Mesenchymal stem cell (in vitro differentiated cells and primary cell): Measurements from ENCODE around the gene ANKS1B.

Experiments
- DNase-seq: peaks from one replicate; pipeline ENCODE4 v3.0.0-alpha.2; 2013
- H2AFZ ChIP-seq: one replicate; pipeline ENCODE4 v1.6.1; 2013; ENCODE audit warnings: low read depth, mild to moderate bottlenecking, control low read depth, inconsistent platforms, low read length, moderate library complexity
- H2AK5ac ChIP-seq: 2 replicates; pipeline ENCODE4 v1.6.1; 2013; ENCODE audit warnings: low read length, moderate library complexity, mild to moderate bottlenecking, inconsistent platforms; ENCODE audit not compliant: severe bottlenecking
- H2BK120ac ChIP-seq: one replicate; pipeline ENCODE4 v1.6.1; 2013; ENCODE audit warnings: low read depth, mild to moderate bottlenecking, inconsistent platforms, low read length, moderate library complexity
- H2BK12ac ChIP-seq, 2 experiments: one replicate each; pipeline ENCODE4 v1.6.1; 2013; ENCODE audit warnings: inconsistent platforms in 2 of 2, low read length in 2 of 2, mild to moderate bottlenecking in 2 of 2, moderate library complexity in 2 of 2, control low read depth in 1 of 2
- H2BK15ac ChIP-seq: one replicate; pipeline ENCODE4 v1.6.1; 2013; ENCODE audit warnings: mild to moderate bottlenecking, low read depth, inconsistent platforms; ENCODE audit not compliant: poor library complexity, severe bottlenecking
- H2BK5ac ChIP-seq: 2 replicates; pipeline ENCODE4 v1.6.1; 2013; ENCODE audit warnings: low read depth, mild to moderate bottlenecking, low read length, control low read depth, inconsistent platforms; ENCODE audit not compliant: poor library complexity, severe bottlenecking
- H3K14ac ChIP-seq, 2 experiments: one replicate each; pipeline ENCODE4 v1.6.1; 2013; ENCODE audit warnings: inconsistent platforms in 2 of 2, low read length in 2 of 2, control low read depth in 1 of 2, mild to moderate bottlenecking in 1 of 2, moderate library complexity in 1 of 2
- H3K18ac ChIP-seq, 2 experiments: one replicate each; pipeline ENCODE4 v1.6.1; 2013; ENCODE audit warnings: inconsistent platforms in 2 of 2, low read length in 2 of 2, control low read depth in 1 of 2, low read depth in 1 of 2, mild to moderate bottlenecking in 1 of 2
- H3K23ac ChIP-seq, 2 experiments: one replicate each; pipeline ENCODE4 v1.6.1; 2013; ENCODE audit warnings: inconsistent platforms in 2 of 2, low read length in 2 of 2, mild to moderate bottlenecking in 2 of 2, moderate library complexity in 2 of 2, control low read depth in 1 of 2
- H3K27ac ChIP-seq: 2 replicates; pipeline ENCODE4 v1.5.1; 2013; ENCODE audit warnings: mild to moderate bottlenecking, moderate library complexity, low read length, control low read depth, inconsistent platforms; ENCODE audit not compliant: poor library complexity, severe bottlenecking
- H3K27me3 ChIP-seq, 2 experiments: 2 replicates each; pipeline versions ENCODE4 v1.6.1 to v1.7.0; 2013; ENCODE audit warnings: low read length in 2 of 2, mild to moderate bottlenecking in 2 of 2, moderate library complexity in 2 of 2, control low read depth in 1 of 2, inconsistent platforms in 1 of 2; ENCODE audit not compliant: control insufficient read depth in 1 of 2, insufficient read depth in 1 of 2
- H3K36me3 ChIP-seq, 2 experiments: 2 replicates each; pipeline versions ENCODE4 v1.6.1 to v1.7.0; 2013; ENCODE audit warnings: low read length in 2 of 2, control low read depth in 1 of 2, inconsistent platforms in 1 of 2, low read depth in 1 of 2, mild to moderate bottlenecking in 1 of 2; ENCODE audit not compliant: insufficient read depth in 2 of 2, control insufficient read depth in 1 of 2
- H3K4ac ChIP-seq, 2 experiments: one replicate each; pipeline ENCODE4 v1.6.1; 2013; ENCODE audit warnings: inconsistent platforms in 2 of 2, low read length in 2 of 2, mild to moderate bottlenecking in 2 of 2, moderate library complexity in 2 of 2, control low read depth in 1 of 2, low read depth in 1 of 2
- H3K4me1 ChIP-seq: 2 replicates; pipeline ENCODE4 v1.6.1; 2013; ENCODE audit warnings: low read depth, low read length, control low read depth; ENCODE audit not compliant: control insufficient read depth, insufficient read depth
- H3K4me2 ChIP-seq: 2 replicates; pipeline ENCODE4 v1.6.1; 2013; ENCODE audit warnings: low read length, mild to moderate bottlenecking, inconsistent platforms; ENCODE audit not compliant: poor library complexity, severe bottlenecking
- H3K4me3 ChIP-seq, 2 experiments: 2 replicates each; pipeline versions ENCODE4 v1.5.1 to v1.7.0; 2013; ENCODE audit warnings: low read length in 2 of 2, mild to moderate bottlenecking in 2 of 2, control low read depth in 1 of 2, low read depth in 1 of 2; ENCODE audit not compliant: insufficient read depth in 1 of 2
- H3K79me1 ChIP-seq: replicated peaks from 2 replicates; pipeline ENCODE4 v1.6.1; 2013; ENCODE audit warnings: mild to moderate bottlenecking, control low read depth, low read length, inconsistent platforms; ENCODE audit not compliant: poor library complexity, severe bottlenecking
- H3K9ac ChIP-seq: 2 replicates; pipeline ENCODE4 v1.7.0; 2013; ENCODE audit warnings: mild to moderate bottlenecking, low read length, moderate library complexity
- H3K9me3 ChIP-seq: 2 replicates; pipeline ENCODE4 v1.7.0; 2013; ENCODE audit warnings: mild to moderate bottlenecking, low read length; ENCODE audit not compliant: control insufficient read depth
- H4K8ac ChIP-seq: one replicate; pipeline ENCODE4 v1.6.1; 2013; ENCODE audit warnings: inconsistent platforms, mild to moderate bottlenecking, low read length, moderate library complexity
- H4K91ac ChIP-seq: one replicate; pipeline ENCODE4 v1.6.1; 2013; ENCODE audit warnings: mild to moderate bottlenecking, low read length, inconsistent platforms
- WGBS: methylation state at CpG from one replicate; pipeline ENCODE4 v1.1.7; 2013; ENCODE audit warnings: mixed read lengths; 5-methylcytosine and 5-hydroxymethylcytosine counted together

The ANKS1B gene

GRCh38 chr12:99374023-99374422 lies 610.7 kb downstream of the ANKS1B start:
- Histone ChIP-seq H3K23ac (no peak overlapping the region), H2AFZ (no peak overlapping the region), H3K18ac (no peak overlapping the region), H3K4me2 (no peak overlapping the region), H2BK12ac (no peak overlapping the region), H3K36me3 (no peaks in the 10 kb centered on the region), H3K27me3 (no peaks in the 10 kb centered on the region), H3K27ac (no peak overlapping the region), H2BK15ac (no peak overlapping the region), H3K9me3 (no peaks in the 10 kb centered on the region), H3K4me3 (no peak overlapping the region), H2AK5ac (no peak overlapping the region), H4K8ac (no peak overlapping the region), H3K4ac (no peak overlapping the region), H4K91ac (no peak overlapping the region), H2BK5ac (no peak overlapping the region), H2BK120ac (no peak overlapping the region), H3K9ac (no peak overlapping the region), H3K4me1 (no peaks in the 10 kb centered on the region), H3K79me1 (no peaks in the 10 kb centered on the region), H3K14ac (no peak overlapping the region)
- WGBS = 86% methylated on average over 1 of the region's 1 CpG
- DNase-seq = no peak

- H3K9ac ChIP-seq = no peak overlapping the region
- no peak overlapping the region for H2AK5ac ChIP-seq
- WGBS = 95% methylated on average over 2 of the region's 3 CpGs
- H3K4me1 ChIP-seq = no peaks in the 10 kb centered on the region
- H3K4ac ChIP-seq = no peak overlapping the region
- H2BK120ac ChIP-seq = no peak overlapping the region
- H3K27ac ChIP-seq = no peak overlapping the region
- H3K4me3 ChIP-seq = no peak overlapping the region
- H3K27me3 ChIP-seq = no peaks in the 10 kb centered on the region
- H3K14ac ChIP-seq = no peak overlapping the region
- H4K91ac ChIP-seq = no peak overlapping the region
- no peak overlapping the region for H4K8ac ChIP-seq
- H3K79me1 ChIP-seq = no peaks in the 10 kb centered on the region
- no peak overlapping the region for H3K18ac ChIP-seq
- no peak overlapping the region for H3K4me2 ChIP-seq
- H3K36me3 ChIP-seq = no peaks in the 10 kb centered on the region
- no peaks in the 10 kb centered on the region for H3K9me3 ChIP-seq
- H2AFZ ChIP-seq = no peak overlapping the region
- H2BK15ac ChIP-seq = no peak overlapping the region
- H2BK5ac ChIP-seq = no peak overlapping the region
- no peak overlapping the region for H2BK12ac ChIP-seq
- no peak overlapping the region for H3K23ac ChIP-seq
- DNase-seq = no peak
These were observed 612.3 kb downstream of the ANKS1B start for GRCh38 chr12:99372257-99372920.

- DNase-seq = no peak
- WGBS = 93% methylated on average over 1 of the region's 1 CpG
- H3K4me1 ChIP-seq = no peaks in the 10 kb centered on the region
- no peaks in the 10 kb centered on the region for H3K79me1 ChIP-seq
- H3K27ac ChIP-seq = no peak overlapping the region
- no peaks in the 10 kb centered on the region for H3K9me3 ChIP-seq
- H3K18ac ChIP-seq = no peak overlapping the region
- no peak overlapping the region for H2BK12ac ChIP-seq
- no peak overlapping the region for H2BK120ac ChIP-seq
- no peak overlapping the region for H3K4me3 ChIP-seq
- no peak overlapping the region for H2AFZ ChIP-seq
- no peak overlapping the region for H2AK5ac ChIP-seq
- H3K9ac ChIP-seq = no peak overlapping the region
- no peak overlapping the region for H3K4me2 ChIP-seq
- no peaks in the 10 kb centered on the region for H3K36me3 ChIP-seq
- H4K8ac ChIP-seq = no peak overlapping the region
- H4K91ac ChIP-seq = no peak overlapping the region
- no peak overlapping the region for H3K14ac ChIP-seq
- H3K23ac ChIP-seq = no peak overlapping the region
- no peak overlapping the region for H2BK15ac ChIP-seq
- H3K27me3 ChIP-seq = no peaks in the 10 kb centered on the region
- no peak overlapping the region for H3K4ac ChIP-seq
- H2BK5ac ChIP-seq = no peak overlapping the region
These were observed 614.2 kb downstream of the ANKS1B start for GRCh38 chr12:99370421-99371138.

- Histone ChIP-seq H3K18ac (no peak overlapping the region), H2BK12ac (no peak overlapping the region), H3K23ac (no peak overlapping the region), H4K8ac (no peak overlapping the region), H3K14ac (no peak overlapping the region), H3K9me3 (no peaks in the 10 kb centered on the region), H3K4ac (no peak overlapping the region), H3K4me1 (no peaks in the 10 kb centered on the region), H3K4me2 (no peak overlapping the region), H3K79me1 (no peaks in the 10 kb centered on the region), H3K27ac (no peak overlapping the region), H2BK5ac (no peak overlapping the region), H2AFZ (no peak overlapping the region), H3K9ac (no peak overlapping the region), H2BK120ac (no peak overlapping the region), H3K36me3 (no peaks in the 10 kb centered on the region), H3K27me3 (no peaks in the 10 kb centered on the region), H2BK15ac (no peak overlapping the region), H4K91ac (no peak overlapping the region), H3K4me3 (no peak overlapping the region), H2AK5ac (no peak overlapping the region)
- WGBS = 100% methylated on average over 1 of the region's 3 CpGs
- no peak for DNase-seq
These were observed 617.6 kb downstream of the ANKS1B start for GRCh38 chr12:99367181-99367580.
